Tibial nerve (tissue), 3 donors: ENCODE measurements around the gene TRIM52.

Experiments used
- EP300 ChIP-seq, 2 donors: sonication (generic); formaldehyde crosslinking; IDR thresholded peaks; one replicate each; pipeline ENCODE4 v1.6.1; 2017; ENCODE audit warnings: antibody characterized with exemption in 2 of 2, mild to moderate bottlenecking in 1 of 2
- POLR2A ChIP-seq, 2 donors: fragments of 450-650 bp; IDR thresholded peaks; one replicate each; pipeline ENCODE4 v1.6.1; 2017; ENCODE audit warnings: antibody characterized with exemption in 2 of 2, mild to moderate bottlenecking in 2 of 2, moderate library complexity in 2 of 2

GRCh38 chr5:181220178-181220515 is 40.8 kb downstream of the TRIM52 start:
- TF ChIP-seq EP300 (IDR thresholded peaks at IDR 0.05) (no peak), POLR2A (IDR thresholded peaks at IDR 0.05) (no peak)
